Fibroblast of peridontal ligament (primary cell): Measurements from ENCODE around the gene POLR2M.

Source experiments
- DNase-seq: peaks from one replicate; pipeline ENCODE4 v3.0.0-alpha.2; 2010; ENCODE audit errors: extremely low read depth

The POLR2M gene

GRCh38 chr15:57740048-57740447 is 33.5 kb downstream of the POLR2M start:
- DNase-seq: no peak

- no peak for DNase-seq
Measured at GRCh38 chr15:57741089-57741488, 34.6 kb downstream of the POLR2M start.

- DNase-seq: no peak
Measured at GRCh38 chr15:57743424-57743823, 36.9 kb downstream of the POLR2M start.

- peak; percentile 5 for DNase-seq
Measured at GRCh38 chr15:57746786-57747185, 40.3 kb downstream of the POLR2M start.

GRCh38 chr15:57747206-57747896 is 40.8 kb downstream of the POLR2M start:
- DNase-seq: peak; percentile 54

- DNase-seq: peak; percentile 64
Measured at GRCh38 chr15:57751177-57751800, 44.8 kb downstream of the POLR2M start.

- no peak for DNase-seq
Measured at GRCh38 chr15:57752436-57752835, 45.9 kb downstream of the POLR2M start.

- DNase-seq: no peak
Measured at GRCh38 chr15:57752840-57753239, 46.3 kb downstream of the POLR2M start.

- DNase-seq: no peak
Measured at GRCh38 chr15:57756466-57756865, 50.0 kb downstream of the POLR2M start.

- peak; percentile 46 for DNase-seq
Measured at GRCh38 chr15:57758560-57758959, 52.0 kb downstream of the POLR2M start.

- DNase-seq: no peak
Measured at GRCh38 chr15:57761562-57761961, 55.0 kb downstream of the POLR2M start.

- DNase-seq: no peak
Measured at GRCh38 chr15:57762302-57762701, 55.8 kb downstream of the POLR2M start.

- no peak for DNase-seq
Measured at GRCh38 chr15:57763176-57763964, 56.9 kb downstream of the POLR2M start.
